Gastroesophageal sphincter (tissue), 3 donors: ENCODE measurements around the gene TUSC2.

ENCODE experiments used
- CTCF ChIP-seq, 4 experiments: fragments of 200-600 bp in 2 of 4; fragments of 450-650 bp in 2 of 4; sonication (generic) in 1 of 4; IDR thresholded peaks; one replicate each; pipeline ENCODE4 v1.5.1; 2017 to 2019; ENCODE audit warnings: antibody characterized with exemption in 4 of 4, mild to moderate bottlenecking in 2 of 4, moderate library complexity in 2 of 4
- EP300 ChIP-seq: sonication (generic); formaldehyde crosslinking; IDR thresholded peaks from one replicate; pipeline ENCODE4 v1.6.1; 2017; ENCODE audit warnings: antibody characterized with exemption, mild to moderate bottlenecking

DNA sequence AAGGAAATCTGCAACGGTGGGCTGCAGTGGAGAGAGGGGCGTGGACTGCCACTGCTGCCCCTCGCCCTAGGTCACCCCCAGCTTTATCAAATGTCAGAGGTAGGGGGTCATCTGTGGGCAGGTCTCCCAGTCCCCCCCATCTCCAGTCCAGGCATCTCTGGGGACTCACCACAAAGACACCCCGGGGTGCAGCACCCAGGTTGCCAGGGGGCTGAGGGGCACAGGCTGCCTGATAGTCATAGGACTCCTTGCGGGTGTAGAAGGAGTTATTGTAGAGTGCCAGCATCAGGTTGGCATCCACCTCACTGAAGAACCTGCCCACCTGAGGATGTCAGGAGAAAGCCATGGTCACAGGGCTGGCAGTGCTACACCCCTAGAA is 37.8 kb upstream of the TUSC2 start:
- TF ChIP-seq CTCF (IDR thresholded peaks at IDR 0.05): no peak
- TF ChIP-seq EP300: no peak
